Measurements from ENCODE around the gene CELA1. TPM values are rescaled to one million over a fixed set of nuclear protein-coding genes. Genes with fewer than 3 reads are reported as not detected.

CELA1 gene
- total RNA-seq, 6 experiments from 2014 or later: not detected

DNA sequence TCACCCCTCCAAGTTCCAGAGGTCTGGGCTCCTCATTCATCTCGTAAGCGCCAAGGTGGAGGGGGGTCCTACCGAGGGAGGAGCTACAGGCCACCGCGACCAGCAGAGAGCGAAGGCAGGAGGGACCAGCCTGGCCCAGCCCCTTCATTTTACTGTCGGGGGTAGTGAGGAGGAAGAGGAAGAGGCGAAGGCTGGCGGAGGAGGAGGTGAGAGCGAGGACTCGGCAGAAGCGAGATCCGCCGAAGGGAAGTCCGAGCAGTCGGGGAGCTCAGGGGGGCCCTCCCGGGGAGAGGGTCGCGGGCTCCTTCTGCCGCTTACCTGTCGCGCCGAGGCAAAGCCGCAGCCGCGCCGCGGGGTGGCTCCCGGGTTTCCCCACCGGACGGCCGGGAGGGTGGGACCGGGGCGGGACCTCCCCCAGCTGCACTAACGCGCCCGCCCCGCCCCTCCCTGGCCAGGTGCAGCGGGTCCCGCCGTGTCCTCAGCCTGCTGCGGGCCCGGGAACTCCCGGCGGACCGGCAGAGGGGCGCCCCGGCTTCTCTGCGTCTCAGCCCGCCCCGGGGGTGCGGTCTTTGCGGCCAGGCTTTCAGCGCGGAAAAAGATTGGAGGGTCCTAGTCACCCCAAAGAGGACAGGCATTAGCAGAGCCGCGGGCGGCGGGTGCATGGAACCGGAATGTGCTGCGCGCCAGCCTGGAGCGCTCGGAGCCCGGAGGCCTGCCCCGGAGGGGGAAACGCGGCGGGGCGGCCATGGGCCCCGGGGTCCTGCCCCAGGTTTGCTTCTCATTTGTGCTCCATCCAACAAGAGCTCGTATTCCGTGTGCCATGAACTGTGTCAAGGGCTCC lies 45.0 kb upstream of the CELA1 start, which contains the start of gene GALNT6:
Gene GALNT6, minus strand, starts transcription at position 124 of the 841 bp plus-strand sequence. CDS start 11,625 bp downstream, outside the sequence.
- Histone ChIP-seq H3K4me3 (peak within 1 kb of the TSS; percentile 50 to 59 (median 58)), H3K4me1 (peaks cover 0 to 7% (median 1%) of the 10 kb centered on the region in 4 donors), H3K27ac (peak within 1 kb of the TSS in 2 of 3 donors; percentile 33 to 40), H3K36me3 (no peaks in the 10 kb centered on the region), H3K9me3 (no peaks in the 10 kb centered on the region), H3K27me3 (peaks cover 0 to 10% of the 10 kb centered on the region in 2 donors)
- DNase-seq: peak; percentile 52 to 72 (median 65)
- intact Hi-C loops (cut with DNase I): no loop called here
- WGBS (ENCODE audit: insufficient coverage, low coverage, low lambda C conversion rate, missing lambda C conversion rate): 5% methylated on average over 20 of the region's 73 CpGs
- TF ChIP-seq POLR2A (IDR thresholded peaks at IDR 0.05): no peak
- TF ChIP-seq, protein P1, sequence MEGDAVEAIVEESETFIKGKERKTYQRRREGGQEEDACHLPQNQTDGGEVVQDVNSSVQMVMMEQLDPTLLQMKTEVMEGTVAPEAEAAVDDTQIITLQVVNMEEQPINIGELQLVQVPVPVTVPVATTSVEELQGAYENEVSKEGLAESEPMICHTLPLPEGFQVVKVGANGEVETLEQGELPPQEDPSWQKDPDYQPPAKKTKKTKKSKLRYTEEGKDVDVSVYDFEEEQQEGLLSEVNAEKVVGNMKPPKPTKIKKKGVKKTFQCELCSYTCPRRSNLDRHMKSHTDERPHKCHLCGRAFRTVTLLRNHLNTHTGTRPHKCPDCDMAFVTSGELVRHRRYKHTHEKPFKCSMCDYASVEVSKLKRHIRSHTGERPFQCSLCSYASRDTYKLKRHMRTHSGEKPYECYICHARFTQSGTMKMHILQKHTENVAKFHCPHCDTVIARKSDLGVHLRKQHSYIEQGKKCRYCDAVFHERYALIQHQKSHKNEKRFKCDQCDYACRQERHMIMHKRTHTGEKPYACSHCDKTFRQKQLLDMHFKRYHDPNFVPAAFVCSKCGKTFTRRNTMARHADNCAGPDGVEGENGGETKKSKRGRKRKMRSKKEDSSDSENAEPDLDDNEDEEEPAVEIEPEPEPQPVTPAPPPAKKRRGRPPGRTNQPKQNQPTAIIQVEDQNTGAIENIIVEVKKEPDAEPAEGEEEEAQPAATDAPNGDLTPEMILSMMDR (IDR thresholded peaks at IDR 0.05): no peak
- ATAC-seq: peak; percentile 70 to 77 (median 71)

DNA sequence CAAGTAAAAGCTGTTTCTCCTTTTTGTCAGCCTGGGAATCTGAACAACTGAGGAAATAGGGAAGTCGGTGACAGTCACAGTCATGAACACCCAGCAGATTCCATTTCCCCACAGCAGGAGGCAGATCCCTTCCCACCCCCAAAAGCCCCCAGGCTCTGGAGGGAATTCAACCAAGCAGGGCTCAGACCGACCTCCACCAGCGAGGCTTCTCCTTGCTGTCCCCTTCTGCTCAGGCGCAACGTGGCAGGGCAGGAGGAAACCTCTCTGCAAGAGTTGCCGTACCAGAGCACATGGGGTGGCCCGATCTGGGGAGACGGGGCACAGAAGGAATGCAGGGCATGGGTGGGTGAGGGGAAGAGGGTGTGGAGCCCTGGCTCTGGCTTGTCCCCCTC lies 44.4 kb upstream of the CELA1 start:
- DNase-seq (peak in 2 of 3 donors; percentile 31 to 45), ATAC-seq (peak; percentile 17 to 42 (median 24))
- Histone ChIP-seq H3K4me3 (peak overlapping the region; percentile 50 to 59 (median 58)), H3K36me3 (no peaks in the 10 kb centered on the region), H3K27me3 (peaks cover 0 to 10% of the 10 kb centered on the region in 2 donors), H3K9me3 (no peaks in the 10 kb centered on the region), H3K4me1 (peaks cover 0 to 7% (median 1%) of the 10 kb centered on the region in 4 donors), H3K27ac (peak overlapping the region in 2 of 3 donors; percentile 33 to 40)
- intact Hi-C loops (cut with DNase I): no loop called here
- 35% methylated on average over 4 of the region's 8 CpGs for WGBS (ENCODE audit: insufficient coverage, low coverage, low lambda C conversion rate, missing lambda C conversion rate)
- TF ChIP-seq, protein P1 (IDR thresholded peaks at IDR 0.05): no peak
- TF ChIP-seq POLR2A (IDR thresholded peaks at IDR 0.05): no peak

DNA sequence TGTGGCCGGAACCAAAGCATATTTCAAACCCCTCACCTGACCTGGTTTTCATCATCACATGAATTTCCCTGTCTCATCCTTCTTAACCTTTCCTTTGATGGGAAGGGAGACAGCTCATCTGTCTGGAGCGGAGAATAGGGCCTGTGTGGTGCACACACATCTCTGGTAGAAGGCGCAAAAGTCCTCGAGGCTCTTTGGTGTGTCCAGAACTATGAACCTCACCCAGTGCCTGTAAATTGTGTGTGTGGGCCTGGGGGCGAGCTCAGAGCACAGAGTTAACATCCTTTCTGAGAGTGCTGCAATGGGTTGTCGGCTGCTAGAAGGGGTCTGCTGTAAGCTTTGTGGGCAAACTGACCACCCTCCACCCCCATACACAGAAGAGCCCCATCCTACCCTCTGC lies 44.0 kb upstream of the CELA1 start:
- no peak overlapping the region for H3K4me3 ChIP-seq
- WGBS (ENCODE audit: insufficient coverage, low coverage, low lambda C conversion rate, missing lambda C conversion rate): 80% methylated on average over 4 of the region's 6 CpGs

DNA sequence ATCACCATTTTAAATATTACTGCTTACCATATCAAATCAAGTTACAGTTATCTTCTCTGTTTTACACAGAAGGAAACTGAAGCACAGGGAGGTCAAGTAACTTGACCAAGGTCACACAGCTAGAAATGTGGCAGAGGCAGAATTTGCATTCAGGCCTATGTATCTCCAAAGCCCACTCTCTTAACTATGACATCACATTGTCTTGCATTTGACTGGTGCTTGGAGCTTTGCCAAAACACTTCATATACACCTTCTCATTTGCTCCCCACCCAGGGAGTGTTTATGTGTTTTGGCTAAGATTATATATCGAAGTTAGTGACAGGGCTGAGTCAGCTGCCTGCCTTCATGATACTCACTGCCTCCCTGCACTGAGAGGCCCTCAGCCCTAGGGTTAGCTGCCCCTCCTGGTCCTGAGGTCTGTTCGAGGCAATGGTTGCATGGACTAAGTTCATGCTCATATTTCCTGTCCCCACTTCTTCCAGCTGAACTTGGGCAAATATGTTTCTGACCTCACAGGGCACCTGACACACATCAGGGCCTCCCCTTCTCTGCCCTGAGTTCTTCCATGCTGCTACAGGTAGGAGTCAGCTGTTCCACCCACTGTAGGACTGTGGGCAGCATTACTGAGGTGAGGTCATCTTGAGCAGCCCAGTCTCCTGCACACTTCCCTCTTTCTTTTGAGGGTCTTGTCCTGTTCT lies 43.0 kb upstream of the CELA1 start:
- TF ChIP-seq, protein P1 (IDR thresholded peaks at IDR 0.05): no peak
- TF ChIP-seq POLR2A (IDR thresholded peaks at IDR 0.05): no peak
- H3K9me3 ChIP-seq: no peaks in the 10 kb centered on the region
- ATAC-seq: peak in 1 of 4 donors; percentile 9
- WGBS (ENCODE audit: insufficient coverage, low coverage, low lambda C conversion rate, missing lambda C conversion rate): 75% methylated on average over 2 of the region's 2 CpGs
- H3K36me3 ChIP-seq: no peaks in the 10 kb centered on the region
- H3K4me1 ChIP-seq: peaks cover 0 to 7% (median 1%) of the 10 kb centered on the region in 4 donors
- DNase-seq: no peak
- intact Hi-C loops (cut with DNase I): no loop called here
- no peak overlapping the region for H3K27ac ChIP-seq
- H3K27me3 ChIP-seq: peaks cover 0 to 10% of the 10 kb centered on the region in 2 donors
- H3K4me3 ChIP-seq: no peak overlapping the region

More for the DNA sequence above, 44.0 kb upstream of the CELA1 start:
- H3K4me1 ChIP-seq: peaks cover 0 to 7% (median 1%) of the 10 kb centered on the region in 4 donors
- no peaks in the 10 kb centered on the region for H3K36me3 ChIP-seq
- no peaks in the 10 kb centered on the region for H3K9me3 ChIP-seq
- TF ChIP-seq, protein P1 (IDR thresholded peaks at IDR 0.05): no peak
- no peak for TF ChIP-seq POLR2A (IDR thresholded peaks at IDR 0.05)
- H3K27ac ChIP-seq: no peak overlapping the region
- ATAC-seq (no peak), DNase-seq (peak in 1 of 3 donors; percentile 16)
- H3K27me3 ChIP-seq: peaks cover 0 to 10% of the 10 kb centered on the region in 2 donors
- intact Hi-C loops (cut with DNase I): no loop called here

Measured in right lobe of liver (tissue), 6 donors.